ENCODE data around the gene TTL.
A peak's percentile ranks its signal among the peaks of the same experiment; 100 is the strongest.
"Not testable (repeated sequence)": the region's sequence is repeated elsewhere in the genome, so short reads cannot be mapped to it uniquely, and the experiment has no call there.

TTL gene

DNA sequence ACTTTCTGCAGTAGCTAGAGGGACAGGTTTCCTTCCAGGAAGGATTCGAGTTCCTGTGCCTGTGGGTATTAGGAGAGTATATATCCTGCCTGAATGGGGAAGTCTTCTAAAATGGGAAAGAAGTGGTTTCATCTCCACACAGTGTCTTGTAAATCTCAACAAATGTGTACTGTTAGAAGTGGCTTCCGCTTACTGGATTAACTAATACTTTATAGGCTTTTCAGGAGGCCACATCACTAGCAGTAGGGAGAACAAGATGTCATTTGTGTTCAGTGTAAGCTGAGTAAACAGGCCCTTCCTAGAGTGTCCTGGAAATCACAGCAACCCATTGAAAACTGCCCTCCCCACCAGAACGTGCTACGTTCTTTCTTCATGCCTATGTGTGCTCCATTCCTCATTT lies 47.8 kb downstream of the TTL start:
- DNase-seq (ENCODE audit: extremely low spot score) = no peak
- CTCF ChIA-PET = no interaction called here
- TF ChIP-seq, protein P1, sequence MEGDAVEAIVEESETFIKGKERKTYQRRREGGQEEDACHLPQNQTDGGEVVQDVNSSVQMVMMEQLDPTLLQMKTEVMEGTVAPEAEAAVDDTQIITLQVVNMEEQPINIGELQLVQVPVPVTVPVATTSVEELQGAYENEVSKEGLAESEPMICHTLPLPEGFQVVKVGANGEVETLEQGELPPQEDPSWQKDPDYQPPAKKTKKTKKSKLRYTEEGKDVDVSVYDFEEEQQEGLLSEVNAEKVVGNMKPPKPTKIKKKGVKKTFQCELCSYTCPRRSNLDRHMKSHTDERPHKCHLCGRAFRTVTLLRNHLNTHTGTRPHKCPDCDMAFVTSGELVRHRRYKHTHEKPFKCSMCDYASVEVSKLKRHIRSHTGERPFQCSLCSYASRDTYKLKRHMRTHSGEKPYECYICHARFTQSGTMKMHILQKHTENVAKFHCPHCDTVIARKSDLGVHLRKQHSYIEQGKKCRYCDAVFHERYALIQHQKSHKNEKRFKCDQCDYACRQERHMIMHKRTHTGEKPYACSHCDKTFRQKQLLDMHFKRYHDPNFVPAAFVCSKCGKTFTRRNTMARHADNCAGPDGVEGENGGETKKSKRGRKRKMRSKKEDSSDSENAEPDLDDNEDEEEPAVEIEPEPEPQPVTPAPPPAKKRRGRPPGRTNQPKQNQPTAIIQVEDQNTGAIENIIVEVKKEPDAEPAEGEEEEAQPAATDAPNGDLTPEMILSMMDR (IDR thresholded peaks at IDR 0.05; ENCODE audit: control extremely low read depth, extremely low read depth, low read depth, missing control alignments) = no peak
- POLR2A ChIA-PET = no interaction called here

DNA sequence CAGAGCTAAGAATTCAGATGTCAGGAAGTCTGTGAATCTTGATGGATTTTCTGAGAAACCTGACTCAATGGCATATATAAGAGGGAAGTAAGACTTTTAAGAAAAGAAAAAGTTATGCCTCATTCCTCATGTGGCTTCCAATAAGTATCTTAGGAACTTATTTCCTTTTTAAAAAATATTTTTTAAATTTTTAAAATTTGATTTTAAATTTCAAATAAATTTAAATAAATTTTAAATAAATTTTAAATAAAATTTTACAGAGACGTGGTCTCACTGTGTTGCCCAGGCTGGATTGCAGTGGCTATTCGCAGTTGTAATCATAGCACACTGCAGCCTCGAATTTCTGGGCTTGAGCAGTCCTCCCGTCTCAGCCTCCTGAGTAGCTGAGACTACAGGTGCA lies 48.8 kb downstream of the TTL start:
- POLR2A ChIA-PET = no interaction called here
- DNase-seq (ENCODE audit: extremely low spot score) = no peak
- TF ChIP-seq, protein P1 (IDR thresholded peaks at IDR 0.05; ENCODE audit: control extremely low read depth, extremely low read depth, low read depth, missing control alignments) = no peak
- CTCF ChIA-PET = interaction anchor here (1.1 kb wide), 1 partner anchor 15 kb away, joined by 3 read pairs; no protein-coding TSS in a partner anchor

DNA sequence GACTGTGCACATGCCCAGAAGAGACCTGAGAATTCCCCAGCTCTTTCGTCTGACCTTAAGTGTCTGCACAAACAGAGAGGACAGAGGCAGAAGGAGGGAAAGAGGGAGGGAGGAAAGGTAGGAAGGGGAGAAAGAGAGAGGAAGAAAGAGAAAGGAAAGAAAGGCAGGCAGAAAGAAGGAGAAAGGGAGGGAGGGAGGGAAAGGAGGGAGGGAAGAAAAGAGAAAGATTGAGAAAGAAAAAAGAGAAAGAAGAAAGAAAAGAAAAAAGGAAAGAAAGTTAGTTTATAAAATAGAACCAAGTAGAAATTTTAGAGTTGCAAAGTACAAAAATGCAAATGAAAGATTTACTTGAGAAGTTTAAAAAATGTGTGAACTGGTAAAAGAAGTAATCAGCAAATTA lies 52.9 kb downstream of the TTL start:
- no peak for DNase-seq (ENCODE audit: extremely low spot score)
- TF ChIP-seq, protein P1 (IDR thresholded peaks at IDR 0.05; ENCODE audit: control extremely low read depth, extremely low read depth, low read depth, missing control alignments) = no peak
- POLR2A ChIA-PET = interaction anchor here (0.6 kb wide), 1 partner anchor 52 kb away, joined by 4 read pairs; no protein-coding TSS in a partner anchor
- CTCF ChIA-PET = no interaction called here

DNA sequence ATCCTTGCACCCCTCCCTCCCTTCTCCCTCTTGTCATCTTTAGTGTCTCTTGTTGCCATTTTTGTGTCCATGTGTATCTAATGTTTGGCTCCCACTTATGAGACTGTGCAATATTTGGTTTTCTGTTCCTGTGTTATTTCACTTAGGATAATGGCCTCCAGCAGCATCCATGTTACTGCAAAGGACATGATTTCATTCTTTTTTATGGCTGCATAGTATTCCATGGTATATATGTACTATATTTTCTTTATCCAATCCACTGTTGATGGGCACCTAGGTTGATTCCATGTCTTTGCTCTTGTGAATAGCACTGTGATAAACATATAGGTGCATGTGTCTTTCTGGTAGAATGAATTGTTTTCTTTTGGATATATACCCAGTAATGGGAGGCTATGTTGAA lies 54.7 kb downstream of the TTL start:
- POLR2A ChIA-PET; DNase-seq (ENCODE audit: extremely low spot score): not testable (repeated sequence)
- CTCF ChIA-PET = interaction anchor here (1.0 kb wide), 2 partner anchors 11 to 63 kb away, joined by 4 read pairs; no protein-coding TSS in a partner anchor

DNA sequence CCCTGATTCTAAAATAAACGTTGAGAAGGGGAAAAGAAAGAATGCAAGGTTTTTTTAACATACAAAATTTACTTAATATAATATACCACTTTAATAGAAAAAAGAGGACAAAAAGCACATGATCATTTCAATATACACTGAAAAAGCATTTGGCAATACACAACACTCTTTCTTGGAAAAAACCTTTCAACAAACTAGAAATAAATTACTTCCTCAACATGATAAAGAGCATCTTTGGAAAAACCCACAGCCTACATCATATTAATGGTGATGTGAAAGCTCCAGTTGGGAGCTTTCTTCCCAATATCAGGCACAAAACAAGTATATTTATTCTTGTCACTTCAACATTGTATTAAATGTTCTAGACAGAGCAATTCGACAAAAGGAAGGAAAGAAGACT lies 57.4 kb downstream of the TTL start:
- POLR2A ChIA-PET = no interaction called here
- TF ChIP-seq, protein P1 (IDR thresholded peaks at IDR 0.05; ENCODE audit: control extremely low read depth, extremely low read depth, low read depth, missing control alignments) = no peak
- CTCF ChIA-PET = no interaction called here
- DNase-seq (ENCODE audit: extremely low spot score) = no peak

DNA sequence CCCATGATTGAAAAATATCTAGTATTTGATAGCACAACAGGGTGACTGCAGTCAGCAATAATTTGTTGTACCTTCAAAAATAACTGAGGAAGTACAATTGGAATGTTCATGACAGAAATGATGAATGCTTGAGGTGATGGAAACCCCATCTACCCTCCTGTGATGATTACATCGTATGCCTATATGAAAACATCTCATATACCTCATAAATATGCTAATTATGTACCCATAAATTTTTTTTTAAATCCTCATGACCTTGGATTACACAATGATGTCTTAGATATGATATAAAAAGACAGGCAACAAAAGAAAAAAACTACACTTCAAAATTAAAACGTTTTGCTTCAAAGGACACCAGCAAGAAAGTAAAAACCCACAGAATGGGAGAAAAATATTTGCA lies 59.0 kb downstream of the TTL start:
- DNase-seq (ENCODE audit: extremely low spot score) = no peak
- CTCF ChIA-PET = interaction anchor here (1.0 kb wide), 1 partner anchor 282 kb away, joined by 3 read pairs; no protein-coding TSS in a partner anchor
- TF ChIP-seq, protein P1 (IDR thresholded peaks at IDR 0.05; ENCODE audit: control extremely low read depth, extremely low read depth, low read depth, missing control alignments) = no peak
- POLR2A ChIA-PET = interaction anchor here (0.6 kb wide), 1 partner anchor 49 kb away, joined by 3 read pairs; no protein-coding TSS in a partner anchor

DNA sequence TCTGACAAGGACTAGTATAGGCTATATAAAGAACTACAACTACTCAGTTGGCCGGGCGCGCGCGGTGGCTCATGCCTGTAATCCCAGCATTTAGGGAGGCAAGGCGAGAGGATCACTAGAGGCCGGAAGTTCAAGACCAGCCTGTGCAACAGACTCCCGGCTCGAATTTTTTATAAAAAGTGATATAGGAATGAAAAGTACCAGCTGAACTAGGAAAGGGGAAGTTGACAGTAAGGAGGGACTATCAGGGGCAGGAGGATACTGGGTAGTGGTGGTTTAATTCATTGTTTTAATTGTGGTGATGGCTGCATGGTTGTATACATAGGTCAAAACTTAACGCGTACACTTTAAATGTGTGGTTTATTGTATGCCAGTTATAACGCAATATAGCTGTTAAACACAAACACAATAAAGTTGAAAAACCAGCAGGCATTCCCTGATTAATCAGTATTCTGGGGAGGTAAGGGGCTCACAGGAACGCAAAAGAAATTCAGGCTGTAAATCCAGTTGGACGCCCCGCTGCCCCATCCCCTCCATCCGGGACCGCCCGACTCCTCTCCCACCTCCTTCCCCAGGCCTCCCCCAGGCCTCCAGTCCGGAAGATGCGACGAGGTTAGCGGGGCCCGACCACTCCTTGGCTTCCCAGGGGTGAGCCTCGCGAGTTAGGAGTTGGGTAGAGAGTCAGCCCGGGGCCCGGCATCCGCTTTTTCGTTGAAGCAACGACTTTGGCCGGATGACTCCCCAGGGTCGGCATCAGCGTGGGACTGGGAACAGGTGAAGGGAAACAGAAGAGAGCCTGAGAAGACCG lies 59.6 kb downstream of the TTL start:
- peak; percentile 39 for DNase-seq (ENCODE audit: extremely low spot score)
- TF ChIP-seq, protein P1 (IDR thresholded peaks at IDR 0.05; ENCODE audit: control extremely low read depth, extremely low read depth, low read depth, missing control alignments) = no peak
- ChIA-PET CTCF (no interaction called here), POLR2A (interaction anchor here (0.6 kb wide), 1 partner anchor 48 kb away, joined by 3 read pairs; no protein-coding TSS in a partner anchor)
